Measurements from ENCODE around the gene PLA2G7. TPM values are rescaled to one million over a fixed set of nuclear protein-coding genes. Genes with fewer than 3 reads are reported as not detected.

PLA2G7 gene
- total RNA-seq, 1 donor from 2014 or later: 0.26 TPM

- Mint-ChIP-seq H3K9me3 (no peaks in the 10 kb centered on the region), H3K27me3 (ENCODE audit: low read depth) (peaks cover 58% of the 10 kb centered on the region), H3K4me1 (peaks cover 16% of the 10 kb centered on the region), H3K4me3 (peak overlapping the region; percentile 92), H3K36me3 (ENCODE audit: low read depth) (no peaks in the 10 kb centered on the region), H3K27ac (ENCODE audit: unreplicated experiment) (no peak overlapping the region)
- DNase-seq (ENCODE audit: low read depth, low spot score): no peak
- TF ChIP-seq, protein P1, sequence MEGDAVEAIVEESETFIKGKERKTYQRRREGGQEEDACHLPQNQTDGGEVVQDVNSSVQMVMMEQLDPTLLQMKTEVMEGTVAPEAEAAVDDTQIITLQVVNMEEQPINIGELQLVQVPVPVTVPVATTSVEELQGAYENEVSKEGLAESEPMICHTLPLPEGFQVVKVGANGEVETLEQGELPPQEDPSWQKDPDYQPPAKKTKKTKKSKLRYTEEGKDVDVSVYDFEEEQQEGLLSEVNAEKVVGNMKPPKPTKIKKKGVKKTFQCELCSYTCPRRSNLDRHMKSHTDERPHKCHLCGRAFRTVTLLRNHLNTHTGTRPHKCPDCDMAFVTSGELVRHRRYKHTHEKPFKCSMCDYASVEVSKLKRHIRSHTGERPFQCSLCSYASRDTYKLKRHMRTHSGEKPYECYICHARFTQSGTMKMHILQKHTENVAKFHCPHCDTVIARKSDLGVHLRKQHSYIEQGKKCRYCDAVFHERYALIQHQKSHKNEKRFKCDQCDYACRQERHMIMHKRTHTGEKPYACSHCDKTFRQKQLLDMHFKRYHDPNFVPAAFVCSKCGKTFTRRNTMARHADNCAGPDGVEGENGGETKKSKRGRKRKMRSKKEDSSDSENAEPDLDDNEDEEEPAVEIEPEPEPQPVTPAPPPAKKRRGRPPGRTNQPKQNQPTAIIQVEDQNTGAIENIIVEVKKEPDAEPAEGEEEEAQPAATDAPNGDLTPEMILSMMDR (conservative IDR thresholded peaks at IDR 0.05): no peak
These were observed 501 bp upstream of the PLA2G7 start for GRCh38 chr6:46735720-46736031.

GRCh38 chr6:46733341-46733801 is 1.8 kb downstream of the PLA2G7 start:
- Mint-ChIP-seq H3K9me3 (no peaks in the 10 kb centered on the region), H3K4me1 (peaks cover 16% of the 10 kb centered on the region), H3K27ac (ENCODE audit: unreplicated experiment) (no peak overlapping the region), H3K27me3 (ENCODE audit: low read depth) (peaks cover 57% of the 10 kb centered on the region), H3K4me3 (peak overlapping the region; percentile 89), H3K36me3 (ENCODE audit: low read depth) (no peaks in the 10 kb centered on the region)
- TF ChIP-seq, protein P1 (conservative IDR thresholded peaks at IDR 0.05): no peak
- DNase-seq (ENCODE audit: low read depth, low spot score): no peak

GRCh38 chr6:46730921-46731461 is 4.2 kb downstream of the PLA2G7 start:
- H3K36me3 Mint-ChIP-seq (ENCODE audit: low read depth): no peaks in the 10 kb centered on the region
- TF ChIP-seq, protein P1 (conservative IDR thresholded peaks at IDR 0.05): no peak
- peaks cover 16% of the 10 kb centered on the region for H3K4me1 Mint-ChIP-seq
- H3K27me3 Mint-ChIP-seq (ENCODE audit: low read depth): peaks cover 39% of the 10 kb centered on the region
- no peaks in the 10 kb centered on the region for H3K9me3 Mint-ChIP-seq
- no peak overlapping the region for H3K4me3 Mint-ChIP-seq
- DNase-seq (ENCODE audit: low read depth, low spot score): no peak
- H3K27ac Mint-ChIP-seq (ENCODE audit: unreplicated experiment): no peak overlapping the region

GRCh38 chr6:46729787-46730326 is 5.3 kb downstream of the PLA2G7 start:
- H3K9me3 Mint-ChIP-seq: no peaks in the 10 kb centered on the region
- peaks cover 11% of the 10 kb centered on the region for H3K4me1 Mint-ChIP-seq
- H3K36me3 Mint-ChIP-seq (ENCODE audit: low read depth): no peaks in the 10 kb centered on the region
- DNase-seq (ENCODE audit: low read depth, low spot score): no peak
- no peak overlapping the region for H3K27ac Mint-ChIP-seq (ENCODE audit: unreplicated experiment)
- peaks cover 32% of the 10 kb centered on the region for H3K27me3 Mint-ChIP-seq (ENCODE audit: low read depth)
- TF ChIP-seq, protein P1 (conservative IDR thresholded peaks at IDR 0.05): no peak
- no peak overlapping the region for H3K4me3 Mint-ChIP-seq

DNA sequence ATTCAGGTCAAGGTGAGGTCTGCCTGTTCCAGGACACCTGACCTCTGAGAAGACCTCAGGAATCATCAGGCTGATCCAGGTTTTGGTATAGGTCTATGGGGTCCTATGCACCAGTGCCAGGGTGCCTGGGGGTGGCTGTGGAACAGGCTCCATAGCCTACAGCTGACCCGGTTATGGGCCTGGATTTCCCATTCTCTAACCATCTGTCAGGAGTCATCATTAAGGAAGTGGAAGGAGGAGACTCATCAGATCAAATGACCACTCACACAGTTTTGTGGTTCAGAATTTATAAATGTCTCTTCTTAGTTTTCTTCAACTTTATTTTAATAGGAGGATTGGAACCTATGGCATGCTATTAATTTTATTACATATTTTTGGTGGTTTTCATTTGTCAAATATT is 14.8 kb downstream of the PLA2G7 start:
- no peak overlapping the region for H3K4me3 Mint-ChIP-seq
- no peak for DNase-seq (ENCODE audit: low read depth, low spot score)
- H3K9me3 Mint-ChIP-seq: no peaks in the 10 kb centered on the region
- H3K27me3 Mint-ChIP-seq (ENCODE audit: low read depth): peaks cover 17% of the 10 kb centered on the region
- no peak overlapping the region for H3K27ac Mint-ChIP-seq (ENCODE audit: unreplicated experiment)
- H3K4me1 Mint-ChIP-seq: no peaks in the 10 kb centered on the region
- H3K36me3 Mint-ChIP-seq (ENCODE audit: low read depth): no peaks in the 10 kb centered on the region
- TF ChIP-seq, protein P1 (conservative IDR thresholded peaks at IDR 0.05): no peak

All from neural crest cell (in vitro differentiated cells).